Stimulated activated CD8-positive, alpha-beta memory T cell treated with anti-CD3 and anti-CD28 coated beads, Interleukin-7, amount 100 ng/mL, for 24 hours (primary cell): ENCODE measurements around the gene FSTL4.

Experiments
- DNase-seq: peaks from one replicate; pipeline ENCODE4 v3.0.0-alpha.2; 2020; ENCODE audit warnings: low read depth

The FSTL4 gene

DNA sequence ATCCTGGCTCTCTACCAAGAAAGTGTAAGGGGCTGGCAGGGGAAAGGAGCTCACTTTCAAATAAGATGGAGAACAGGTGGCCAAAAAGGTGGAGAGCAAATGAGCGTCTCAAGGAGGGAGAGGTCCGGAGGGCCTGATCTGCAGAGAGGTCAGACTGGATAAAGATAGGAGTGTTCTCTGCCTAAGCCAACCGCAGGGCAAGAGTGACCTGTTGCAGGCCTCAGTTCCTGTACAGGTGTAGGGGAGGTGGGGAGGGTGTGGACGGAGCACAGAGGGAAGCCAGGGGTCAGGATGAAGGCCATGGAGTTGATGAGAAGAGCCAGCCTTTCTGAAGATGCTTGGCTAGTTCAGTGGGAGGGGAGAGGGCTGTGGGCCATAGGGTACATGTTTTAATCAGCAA lies 320.8 kb downstream of the FSTL4 start:
- no peak for DNase-seq

DNA sequence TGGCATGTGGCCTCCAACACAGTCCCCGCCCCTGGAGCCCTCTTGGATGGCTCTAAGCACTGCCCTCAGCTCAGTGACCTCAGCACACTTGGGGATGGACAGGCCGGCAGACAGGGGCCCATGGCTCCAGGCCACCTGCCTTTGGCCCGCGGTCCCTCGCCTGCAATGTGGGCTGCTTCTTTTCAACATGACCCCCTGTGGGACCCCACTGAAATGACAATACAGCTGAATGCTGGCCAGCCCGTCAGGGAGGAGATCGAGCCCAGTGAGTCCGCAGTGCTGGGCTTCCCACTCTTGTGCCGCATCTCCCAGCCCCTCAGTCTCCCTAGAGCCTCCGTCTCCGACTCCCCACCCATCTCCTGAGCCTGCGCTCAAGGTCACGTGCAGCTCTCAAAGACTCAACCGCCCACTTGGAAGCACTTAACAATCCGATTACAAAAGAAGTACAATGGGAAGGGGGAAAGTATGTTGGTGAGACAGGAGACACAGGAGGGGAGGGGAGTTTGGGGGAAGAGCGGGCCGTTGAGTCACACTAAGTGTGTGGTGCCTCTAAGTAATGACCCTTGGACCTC lies 321.6 kb downstream of the FSTL4 start:
- DNase-seq: no peak

DNA sequence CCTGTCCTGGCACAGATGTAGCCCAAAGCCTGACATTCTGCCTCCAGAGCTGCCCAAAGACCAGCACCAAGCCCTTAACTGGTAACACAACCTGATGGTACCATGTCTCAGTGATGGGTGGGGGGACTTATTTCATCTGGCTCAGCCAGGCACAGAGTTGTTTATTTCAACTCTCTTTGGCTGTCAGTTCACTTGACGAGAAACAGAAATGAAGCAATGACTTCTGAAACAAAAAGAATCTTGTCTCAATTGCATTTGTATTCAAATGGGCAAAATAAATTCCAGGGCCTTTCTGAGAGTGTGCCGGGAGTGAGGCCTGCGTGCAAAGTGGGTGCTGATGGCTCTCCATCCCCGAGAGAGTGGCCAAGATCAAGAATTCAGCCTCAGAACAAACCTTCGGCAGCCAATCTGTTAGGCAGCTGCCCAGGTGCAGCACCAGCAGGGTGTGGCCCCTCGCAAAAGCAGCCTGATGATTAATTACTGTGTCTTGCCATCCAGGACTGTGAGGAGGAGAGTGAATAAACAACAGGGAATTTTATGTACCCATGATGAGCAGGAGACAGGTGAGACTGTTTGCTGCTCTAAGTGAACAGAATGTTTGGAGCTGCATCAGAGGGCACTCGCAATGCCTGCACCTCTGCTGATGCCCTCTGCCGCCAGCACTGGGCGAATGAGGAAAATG lies 322.5 kb downstream of the FSTL4 start:
- no peak for DNase-seq

DNA sequence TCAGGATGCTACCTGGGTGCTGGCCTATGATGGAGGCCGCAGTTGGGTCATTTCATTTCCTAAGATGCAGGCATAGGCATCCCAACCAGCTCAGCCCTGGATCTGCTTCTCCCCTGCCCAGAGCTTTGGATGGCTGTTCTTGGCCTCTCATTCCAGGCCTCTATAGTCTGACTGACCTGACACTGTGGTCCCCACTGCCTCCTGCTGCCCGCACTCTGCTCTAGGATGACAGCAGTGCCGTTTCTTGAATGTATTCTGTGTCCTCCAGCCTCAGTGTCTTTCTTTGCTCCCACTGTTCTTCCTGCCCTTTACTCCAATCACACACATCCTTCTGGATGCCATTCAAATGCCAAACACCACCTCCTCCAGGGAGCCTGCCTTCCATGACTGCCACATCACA lies 324.8 kb downstream of the FSTL4 start:
- no peak for DNase-seq

DNA sequence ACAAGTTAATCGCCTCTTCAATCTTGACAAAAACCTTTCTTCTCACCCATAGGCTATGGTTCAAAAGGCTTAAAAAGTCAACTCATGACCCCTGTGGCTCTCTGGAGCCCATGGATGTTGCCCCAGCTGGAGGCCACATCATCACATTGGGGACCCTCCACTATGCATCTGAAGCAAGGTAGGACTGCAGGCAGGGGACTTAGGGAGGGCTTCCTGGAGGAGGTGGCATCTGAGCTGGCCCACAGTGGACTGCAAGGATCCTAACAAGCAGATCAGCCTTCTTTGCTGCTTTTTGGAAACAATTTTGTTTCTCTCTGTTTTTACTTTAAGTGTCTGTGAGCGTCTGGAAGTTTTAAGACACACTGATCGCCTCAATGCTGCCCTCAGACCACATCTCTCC lies 325.9 kb downstream of the FSTL4 start:
- no peak for DNase-seq

DNA sequence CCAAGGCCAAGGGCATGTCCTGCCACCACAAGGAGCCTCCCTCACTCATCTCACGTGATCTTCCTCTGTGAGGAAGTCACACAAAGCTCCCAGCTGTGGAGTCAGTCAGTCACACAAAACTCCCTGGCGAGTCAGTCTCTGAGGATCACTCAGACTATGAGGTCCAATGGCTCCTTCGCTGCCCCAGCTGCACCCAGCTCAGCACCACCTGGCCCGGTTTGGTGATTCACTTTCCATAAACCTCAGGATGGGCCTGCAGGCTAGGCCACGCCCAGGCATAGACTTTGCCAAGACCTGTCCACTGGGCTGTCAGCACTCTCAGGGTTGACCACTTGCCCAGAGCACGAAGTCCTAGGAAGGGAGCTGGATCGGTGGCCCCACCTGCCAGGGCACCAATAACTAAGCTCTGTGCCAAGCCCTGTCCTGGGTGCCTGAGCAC lies 326.7 kb downstream of the FSTL4 start:
- DNase-seq: no peak

DNA sequence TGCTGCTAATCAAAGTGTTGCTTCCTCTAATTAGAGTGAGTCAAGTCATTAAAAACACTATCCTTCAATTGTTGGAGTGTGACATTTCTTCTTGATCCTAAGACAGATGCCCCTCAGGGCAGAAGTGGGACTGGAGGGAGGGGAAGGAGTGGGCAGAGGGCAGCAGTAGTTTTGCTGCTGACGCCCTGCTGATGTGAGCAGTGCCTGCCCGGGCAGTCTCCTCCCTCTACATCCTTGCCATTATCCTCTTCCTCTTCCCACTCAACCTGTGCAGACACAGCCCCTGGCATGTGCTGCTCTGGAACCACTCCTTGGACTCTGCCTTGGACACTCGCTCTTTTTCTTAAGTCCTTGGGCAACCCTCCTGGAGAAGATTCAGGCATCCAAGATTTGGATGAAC lies 328.0 kb downstream of the FSTL4 start:
- DNase-seq: no peak

DNA sequence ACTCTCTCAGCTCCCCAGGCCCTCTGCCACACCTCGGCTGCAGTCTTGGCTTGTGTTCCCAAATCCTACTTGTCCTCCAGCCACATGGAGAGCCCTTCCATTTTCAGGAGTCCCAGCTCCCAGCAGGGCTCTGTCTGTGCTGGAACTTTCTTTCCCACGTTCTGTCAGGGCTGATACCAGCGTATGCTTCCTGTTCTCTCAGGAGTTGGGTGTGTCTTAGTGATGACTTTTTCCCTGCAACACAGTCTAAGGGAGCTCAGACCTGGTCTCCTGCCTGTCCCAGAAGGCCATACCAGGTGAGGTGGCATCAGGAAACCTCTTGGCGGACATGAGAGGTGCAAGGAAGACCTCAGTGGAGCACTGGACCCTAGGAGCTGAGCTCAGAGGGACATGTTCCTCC lies 334.0 kb downstream of the FSTL4 start:
- DNase-seq: no peak

DNA sequence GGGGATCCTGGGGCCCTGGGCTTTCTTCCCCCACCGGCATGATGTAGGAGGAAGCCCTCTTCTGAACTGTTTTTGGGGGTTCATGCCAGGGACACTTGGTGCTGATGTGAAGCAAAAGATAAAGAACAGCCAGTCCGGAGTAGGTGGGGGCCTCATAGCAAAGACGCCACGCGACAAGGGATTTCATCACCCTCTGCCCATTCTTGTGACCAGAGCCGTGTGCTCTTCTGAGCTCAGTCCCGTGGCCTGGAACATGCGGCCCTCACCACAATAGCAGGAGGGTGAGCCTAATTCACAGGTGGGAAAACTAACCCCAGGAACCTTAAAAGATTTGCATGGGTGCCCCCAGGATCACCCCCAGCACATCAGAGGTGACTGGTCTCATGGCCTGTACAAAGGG lies 334.6 kb downstream of the FSTL4 start:
- DNase-seq: no peak

DNA sequence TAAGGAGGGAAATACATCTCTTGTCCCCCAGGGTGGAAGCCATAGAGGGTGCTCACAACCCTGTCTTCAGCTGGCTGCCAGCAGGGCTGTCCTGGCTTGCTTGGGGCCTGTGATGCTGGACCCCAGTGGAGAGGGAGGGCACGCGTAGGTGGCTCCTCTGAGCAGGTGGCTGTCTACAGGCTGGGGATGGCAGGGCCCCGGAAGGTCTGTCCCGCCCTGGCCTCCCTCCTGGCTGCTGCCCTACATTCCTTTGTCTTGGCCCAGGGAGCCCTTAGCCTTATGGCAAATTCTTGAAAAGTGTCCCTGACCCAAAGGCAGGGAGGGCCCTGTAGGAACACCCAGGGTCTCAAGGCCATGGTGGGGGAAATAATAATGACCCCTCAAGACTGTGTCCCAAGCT lies 336.2 kb downstream of the FSTL4 start:
- no peak for DNase-seq

DNA sequence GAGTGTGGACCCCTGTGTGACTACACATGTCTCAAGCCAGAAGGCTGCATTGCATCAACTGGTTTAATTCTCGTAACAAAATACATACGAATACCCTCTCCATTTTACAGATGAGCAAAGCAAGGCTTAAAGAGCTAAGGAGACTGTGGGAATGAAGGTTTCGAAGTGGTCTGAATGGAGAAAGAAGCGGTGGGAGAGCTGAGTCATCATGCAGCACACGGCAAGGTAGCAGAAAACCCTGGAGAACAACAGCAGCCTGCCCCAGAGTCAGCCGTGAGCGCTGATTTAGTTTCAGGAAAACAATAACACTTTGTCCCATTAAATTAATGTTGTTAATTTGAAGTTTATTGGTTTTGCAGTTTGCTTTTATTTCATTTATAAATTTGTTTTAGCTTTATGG lies 336.7 kb downstream of the FSTL4 start:
- DNase-seq: no peak

DNA sequence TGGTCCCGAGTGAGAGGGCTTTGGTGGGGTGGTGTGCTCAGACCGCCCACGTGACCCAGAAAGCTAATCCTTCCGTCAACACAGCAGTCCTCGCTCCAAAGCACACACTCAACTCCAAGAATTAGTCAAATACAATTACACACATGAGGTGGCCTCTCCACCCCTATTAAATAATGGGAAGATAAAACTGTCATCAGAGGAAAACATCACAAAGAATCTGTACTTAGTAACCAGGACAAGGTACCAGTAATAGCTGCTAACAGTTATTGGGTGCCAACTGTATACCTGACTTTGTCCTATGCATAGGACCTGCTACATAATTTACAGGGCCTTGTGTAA lies 337.8 kb downstream of the FSTL4 start:
- DNase-seq: no peak

DNA sequence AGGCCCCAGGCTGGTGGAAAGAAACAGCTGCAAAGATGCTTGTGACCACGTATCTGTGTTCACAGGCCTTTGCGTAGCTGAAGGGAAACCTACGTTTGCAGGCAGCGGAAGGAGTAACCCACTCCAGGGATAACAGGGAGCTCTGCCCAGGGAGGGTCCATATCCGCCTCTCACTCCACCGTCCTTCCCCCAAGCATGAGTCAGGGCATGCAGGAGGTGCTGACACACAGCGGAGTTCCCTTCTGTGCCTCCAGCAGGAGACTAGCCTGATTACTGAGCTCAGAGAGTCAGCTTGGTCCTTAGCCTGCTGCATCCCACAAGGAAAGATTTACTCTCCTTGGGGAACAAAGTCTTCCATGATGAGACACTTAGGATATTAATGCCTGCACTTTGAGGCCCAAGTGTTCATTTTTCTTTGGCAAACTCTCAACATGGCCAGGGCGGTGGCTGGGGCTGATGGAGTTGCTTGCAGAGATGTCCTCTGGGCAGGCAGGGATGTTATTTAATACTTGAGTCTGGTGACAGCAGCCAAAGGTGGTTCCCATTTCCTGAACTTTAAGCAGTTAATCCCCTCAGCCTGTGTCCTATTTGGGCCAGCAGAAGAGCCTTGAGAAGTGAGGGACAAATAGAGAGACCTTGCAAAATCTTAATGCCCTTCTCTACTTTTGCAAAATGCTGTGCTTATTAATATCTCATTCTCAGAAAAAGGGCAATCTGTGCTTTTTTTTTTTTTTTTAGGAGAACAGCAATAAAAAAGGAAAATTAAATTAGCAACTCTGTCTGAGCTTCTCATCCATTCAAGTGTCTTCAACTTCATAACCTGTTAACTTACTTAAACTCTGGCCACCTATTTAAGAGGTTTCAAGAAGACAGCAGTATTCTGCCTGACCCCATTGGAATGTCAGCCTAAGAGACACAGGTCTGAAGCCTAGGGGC lies 338.4 kb downstream of the FSTL4 start:
- DNase-seq: no peak

DNA sequence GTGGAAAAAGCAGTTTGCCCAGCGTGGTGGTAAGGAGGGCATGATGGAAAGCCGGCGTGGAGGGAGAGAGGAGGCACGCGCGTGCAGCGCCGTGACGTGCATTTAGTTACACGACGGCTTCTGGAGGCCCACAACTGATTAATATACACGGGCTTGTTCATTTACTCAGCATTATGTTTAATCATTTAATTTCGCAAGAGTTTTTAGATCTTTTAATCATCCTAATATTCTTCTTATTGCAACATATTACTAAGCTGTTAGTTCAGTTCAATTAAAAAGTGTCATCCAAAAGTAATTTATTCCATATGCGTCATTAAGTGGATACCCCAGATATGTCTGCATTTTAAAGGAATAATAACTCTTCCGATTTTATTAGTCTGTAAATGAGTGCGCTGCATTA lies 340.0 kb downstream of the FSTL4 start:
- DNase-seq: no peak

DNA sequence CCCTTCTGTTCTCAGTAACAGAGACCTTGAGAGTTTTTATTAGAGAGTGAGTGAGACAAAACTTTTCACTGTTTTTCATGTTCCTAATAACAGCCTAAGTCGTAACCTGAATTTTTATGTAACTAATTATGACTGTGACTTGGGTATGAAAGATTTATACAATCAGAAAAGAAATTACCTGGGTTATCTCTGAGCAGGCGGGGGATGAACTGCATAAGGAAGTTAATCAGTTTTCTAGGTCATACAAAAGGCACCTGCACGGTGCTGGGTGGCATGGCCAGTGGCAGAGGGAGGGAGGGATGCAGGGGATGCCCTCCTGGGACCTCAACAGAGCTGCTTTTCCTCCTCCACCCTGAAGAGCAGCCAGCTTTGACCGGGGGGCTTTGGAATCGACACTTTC lies 340.7 kb downstream of the FSTL4 start:
- DNase-seq: no peak

DNA sequence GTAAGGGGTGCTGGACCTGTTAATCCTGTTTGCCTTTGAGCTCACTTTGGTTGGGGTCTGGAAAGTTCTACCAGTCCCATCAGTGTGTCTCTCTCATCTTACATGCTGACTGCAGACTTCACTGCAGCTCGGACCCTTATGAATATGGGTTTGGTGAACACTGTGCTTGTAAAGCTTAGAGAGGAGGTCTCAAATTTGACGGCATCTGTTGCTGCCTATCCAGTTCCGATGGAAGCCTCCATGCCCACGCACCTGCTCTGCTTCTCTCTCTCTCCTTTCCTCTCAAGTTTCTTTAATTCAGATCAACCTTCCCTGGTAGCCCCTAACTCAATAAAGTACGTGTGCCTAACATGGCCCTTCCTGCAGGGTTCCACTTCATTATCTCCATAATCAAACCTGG lies 342.6 kb downstream of the FSTL4 start:
- no peak for DNase-seq

DNA sequence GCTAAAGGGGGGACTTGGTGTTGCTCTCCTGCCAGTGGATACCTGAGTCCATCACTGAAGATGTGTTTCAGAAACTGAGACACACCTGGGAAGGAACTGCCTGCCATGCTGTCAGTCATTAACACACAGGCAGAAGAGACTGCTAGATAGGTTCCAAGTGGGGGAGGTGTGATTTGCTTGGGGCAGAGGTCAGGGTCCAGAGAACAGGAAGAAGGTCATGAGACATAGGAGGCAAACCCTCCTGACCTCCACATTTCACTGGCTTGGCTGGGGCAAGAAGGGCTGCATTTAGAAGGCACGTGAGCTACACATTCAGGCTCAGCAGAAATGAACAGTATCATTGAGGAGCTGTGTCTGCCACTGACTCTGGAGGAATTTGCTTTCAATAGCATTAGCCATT lies 344.7 kb downstream of the FSTL4 start:
- DNase-seq: no peak

DNA sequence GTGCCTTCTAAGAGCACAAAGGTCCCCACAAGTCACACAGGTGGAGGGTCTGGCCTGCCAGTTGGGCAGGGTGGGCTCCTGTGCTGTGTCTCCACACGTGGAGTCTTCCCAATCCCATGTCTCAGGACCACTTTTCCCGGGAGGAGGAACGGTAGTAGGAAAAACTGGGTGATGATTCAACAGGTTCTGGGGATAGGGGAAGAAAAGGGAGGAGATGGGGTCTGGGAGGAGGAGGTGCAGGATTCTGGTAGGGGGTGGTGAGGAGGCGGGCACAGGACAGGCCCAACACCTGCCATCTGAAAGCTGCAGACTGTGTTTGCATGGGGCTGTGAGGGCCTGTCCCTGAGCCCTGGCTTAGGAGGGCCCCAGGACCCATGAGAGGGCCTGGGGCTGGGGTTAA lies 345.4 kb downstream of the FSTL4 start:
- no peak for DNase-seq

DNA sequence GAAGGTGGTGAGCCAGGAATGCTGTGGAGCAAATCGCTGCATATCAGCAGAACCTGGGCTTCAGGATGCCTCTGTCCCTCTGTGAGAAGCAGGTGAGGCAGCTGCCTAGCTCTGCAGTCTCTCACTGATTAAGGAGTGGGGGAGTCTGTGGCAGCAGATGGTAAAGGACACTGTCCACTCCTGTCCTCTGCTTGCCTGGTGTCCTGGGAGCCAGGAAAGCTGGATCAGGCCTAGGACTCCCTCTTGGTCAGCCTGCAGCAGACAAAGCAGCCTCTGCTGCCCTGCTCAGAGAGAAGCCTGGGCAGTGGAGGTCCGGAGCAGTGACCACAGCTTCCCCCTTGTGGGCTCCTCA lies 345.8 kb downstream of the FSTL4 start:
- DNase-seq: no peak

DNA sequence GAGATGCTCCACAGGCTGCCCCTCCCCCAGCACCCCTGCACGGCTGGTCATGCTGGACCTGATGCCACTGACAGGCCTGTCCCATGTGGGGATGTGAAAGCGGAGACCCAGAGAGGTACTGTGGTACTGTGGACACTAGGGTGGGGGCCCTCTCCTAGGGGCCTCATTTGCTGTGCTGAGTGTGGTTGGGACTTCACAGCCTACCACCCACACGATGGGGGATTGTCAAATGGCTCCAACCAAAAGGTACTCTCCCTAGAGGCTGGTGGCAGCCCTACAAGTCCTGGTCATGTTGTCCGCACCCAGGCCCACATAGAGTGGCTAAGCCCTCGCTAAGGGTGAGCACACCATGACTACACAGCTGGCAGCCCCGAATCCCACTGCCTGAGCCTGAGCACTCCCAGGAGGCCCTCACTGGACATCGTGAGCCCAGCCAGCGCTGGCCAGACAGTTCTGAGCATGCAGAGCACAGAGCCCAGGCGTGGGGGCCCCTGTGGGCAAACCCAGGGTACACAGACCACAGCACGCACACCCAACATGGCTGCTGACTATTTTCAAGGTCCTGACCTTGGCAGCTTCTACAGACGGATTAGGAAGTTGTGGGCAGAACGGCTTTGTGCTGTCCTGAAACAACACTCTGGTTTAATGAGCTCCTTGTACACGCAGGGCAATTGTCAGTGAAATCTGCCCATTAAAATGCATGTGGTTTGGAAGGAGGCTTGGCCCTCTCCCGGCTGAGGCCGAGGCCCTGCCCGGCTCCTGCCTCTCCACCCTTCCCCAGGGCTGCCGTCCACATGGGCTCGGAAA lies 346.4 kb downstream of the FSTL4 start:
- no peak for DNase-seq

DNA sequence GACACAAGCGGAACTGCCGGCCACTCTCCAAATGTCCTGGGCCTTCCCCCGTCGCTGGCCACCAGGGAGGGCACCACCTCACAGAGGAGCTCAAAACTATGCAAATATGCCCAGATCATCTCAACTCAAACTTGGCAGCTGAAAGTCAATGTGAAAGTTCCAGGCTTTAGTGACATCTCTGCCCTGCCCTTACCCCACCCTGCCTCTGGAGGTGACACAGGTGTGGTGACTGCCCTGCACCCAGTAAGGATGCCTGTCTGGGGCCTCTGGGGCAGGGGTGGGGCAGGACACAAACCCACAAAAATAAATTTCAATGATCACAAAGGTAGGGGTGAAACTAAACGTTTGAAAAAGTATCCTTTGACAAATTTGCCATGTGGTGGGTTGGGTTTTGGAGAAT lies 347.1 kb downstream of the FSTL4 start:
- no peak for DNase-seq

DNA sequence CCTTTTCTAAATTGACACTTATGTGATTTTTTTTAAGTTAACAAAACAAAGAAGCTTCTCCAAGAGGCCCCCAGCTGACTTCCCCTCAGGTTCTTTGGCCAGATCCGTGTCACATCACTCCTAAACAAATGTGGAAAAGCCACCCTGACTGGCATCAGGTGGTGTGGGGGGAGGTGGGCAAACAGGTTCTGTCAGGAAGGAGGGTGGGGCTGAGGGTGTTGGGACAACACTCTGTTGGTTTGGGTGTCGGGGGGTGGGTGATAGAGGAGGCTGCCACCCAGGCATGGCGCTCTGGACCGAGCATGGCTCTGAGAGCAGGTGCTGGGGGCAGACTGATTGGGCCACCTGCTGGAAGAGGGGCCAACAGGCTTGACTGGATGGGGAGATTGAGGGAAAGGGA lies 349.7 kb downstream of the FSTL4 start:
- DNase-seq: no peak

DNA sequence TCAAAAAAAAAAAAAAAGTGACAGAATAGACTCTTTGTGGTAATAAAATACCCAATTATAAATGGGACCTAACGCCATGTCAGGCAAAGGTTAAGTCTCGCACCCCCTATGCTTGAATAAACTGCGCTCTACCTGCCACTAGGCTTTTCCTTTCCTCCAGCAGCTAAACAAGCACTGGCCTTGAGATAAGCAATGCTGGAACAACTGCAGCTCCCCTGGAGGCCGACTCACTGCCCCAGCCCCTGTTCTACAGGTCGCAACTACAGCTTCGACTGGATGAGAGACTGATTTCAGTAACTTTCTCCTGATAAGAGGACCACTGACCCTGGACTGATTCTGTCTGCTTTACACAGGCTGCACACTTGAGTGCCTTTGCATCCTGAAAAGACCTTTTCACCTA lies 350.3 kb downstream of the FSTL4 start:
- DNase-seq: no peak
